A549 (cell line): Measurements from ENCODE around the gene PFDN6.

Experiments
- BHLHE40 ChIP-seq: IDR thresholded peaks from 2 replicates; pipeline ENCODE4 v1.6.1; 2012; ENCODE audit warnings: low read depth, low read length, inconsistent platforms
- CTCF ChIP-seq: fragments of >200 bp; sonication (Bioruptor Twin); formaldehyde crosslinking; IDR thresholded peaks from 3 replicates; pipeline ENCODE4 v1.5.1; 2016
- ESRRA ChIP-seq: fragments of 150-350 bp; IDR thresholded peaks from 2 replicates; pipeline ENCODE4 v1.6.1; 2014; ENCODE audit warnings: mild to moderate bottlenecking, low read length, borderline replicate concordance
- HDAC2 ChIP-seq: fragments of 200-600 bp; sonication (generic); IDR thresholded peaks from 2 replicates; pipeline ENCODE4 v1.6.1; 2016
- HES2 ChIP-seq: fragments of >200 bp; sonication (Bioruptor Twin); formaldehyde crosslinking; IDR thresholded peaks from 2 replicates; pipeline ENCODE4 v1.6.1; 2016
- HMGXB4 ChIP-seq: fragments of 250-450 bp; sonication (Bioruptor Pico); IDR thresholded peaks from 2 replicates; pipeline ENCODE4 v1.5.0; 2021; ENCODE audit warnings: mild to moderate bottlenecking, moderate library complexity, borderline replicate concordance
- MAX ChIP-seq: IDR thresholded peaks from 2 replicates; pipeline ENCODE4 v1.6.1; 2012
- POLR2A ChIP-seq: IDR thresholded peaks from 2 replicates; pipeline ENCODE4 v1.6.1; 2012; ENCODE audit warnings: mild to moderate bottlenecking, low read length
- RFX5 ChIP-seq: fragments of 450-650 bp; IDR thresholded peaks from 2 replicates; pipeline ENCODE4 v1.7.1; 2014; ENCODE audit warnings: antibody characterized with exemption, mild to moderate bottlenecking, moderate library complexity

GRCh38 chr6:33324125-33324524, 34.7 kb downstream of the PFDN6 start:
- TF ChIP-seq CTCF (no peak), HES2 (no peak), POLR2A (no peak), HDAC2 (no peak), RFX5 (no peak), HMGXB4 (CRISPR knock-in tag) (no peak), MAX (no peak), ESRRA (no peak), BHLHE40 (no peak)
